Hepatocyte (in vitro differentiated cells): ENCODE data around the gene STX11.

Experiments used
- EZH2 ChIP-seq: fragments of 200-600 bp; sonication (generic); IDR thresholded peaks from 2 replicates; pipeline ENCODE4 v1.6.1; 2016; ENCODE audit warnings: antibody characterized with exemption, mild to moderate bottlenecking, borderline replicate concordance
- EZH2phosphoT487 ChIP-seq: fragments of 200-600 bp; sonication (generic); IDR thresholded peaks from one replicate; pipeline ENCODE4 v1.6.1; 2018; ENCODE audit warnings: antibody characterized with exemption, mild to moderate bottlenecking, low read depth, moderate library complexity; ENCODE audit not compliant: unreplicated experiment, severe bottlenecking
- TF ChIP-seq, protein P1 (sequence below): fragments of 200-600 bp; sonication (generic); IDR thresholded peaks from 2 replicates; pipeline ENCODE4 v1.5.1; 2016; ENCODE audit warnings: antibody characterized with exemption, mild to moderate bottlenecking; ENCODE audit not compliant: poor library complexity

DNA sequence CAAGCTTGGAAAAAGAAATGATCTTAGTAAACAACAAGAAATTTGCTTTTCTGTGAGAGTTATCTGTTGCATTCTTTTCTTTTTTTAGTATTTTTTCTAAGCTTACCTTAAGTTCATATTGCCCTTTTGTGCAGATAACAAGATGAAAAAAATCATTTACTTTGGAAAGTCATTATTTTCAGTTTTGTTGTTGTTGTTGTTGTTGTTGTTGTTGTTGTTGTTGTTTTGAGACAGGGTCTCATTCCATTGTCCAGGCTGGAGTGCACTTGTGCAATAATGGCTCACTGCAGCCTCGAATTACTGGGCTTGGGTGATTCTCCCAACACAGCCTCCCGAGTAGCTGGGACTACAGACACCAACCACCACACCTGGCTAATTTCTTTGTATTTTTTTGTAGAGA, 8.8 kb upstream of the STX11 start:
- no peak for TF ChIP-seq EZH2
- TF ChIP-seq, protein P1, sequence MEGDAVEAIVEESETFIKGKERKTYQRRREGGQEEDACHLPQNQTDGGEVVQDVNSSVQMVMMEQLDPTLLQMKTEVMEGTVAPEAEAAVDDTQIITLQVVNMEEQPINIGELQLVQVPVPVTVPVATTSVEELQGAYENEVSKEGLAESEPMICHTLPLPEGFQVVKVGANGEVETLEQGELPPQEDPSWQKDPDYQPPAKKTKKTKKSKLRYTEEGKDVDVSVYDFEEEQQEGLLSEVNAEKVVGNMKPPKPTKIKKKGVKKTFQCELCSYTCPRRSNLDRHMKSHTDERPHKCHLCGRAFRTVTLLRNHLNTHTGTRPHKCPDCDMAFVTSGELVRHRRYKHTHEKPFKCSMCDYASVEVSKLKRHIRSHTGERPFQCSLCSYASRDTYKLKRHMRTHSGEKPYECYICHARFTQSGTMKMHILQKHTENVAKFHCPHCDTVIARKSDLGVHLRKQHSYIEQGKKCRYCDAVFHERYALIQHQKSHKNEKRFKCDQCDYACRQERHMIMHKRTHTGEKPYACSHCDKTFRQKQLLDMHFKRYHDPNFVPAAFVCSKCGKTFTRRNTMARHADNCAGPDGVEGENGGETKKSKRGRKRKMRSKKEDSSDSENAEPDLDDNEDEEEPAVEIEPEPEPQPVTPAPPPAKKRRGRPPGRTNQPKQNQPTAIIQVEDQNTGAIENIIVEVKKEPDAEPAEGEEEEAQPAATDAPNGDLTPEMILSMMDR, result no peak
- no peak for TF ChIP-seq EZH2phosphoT487
